Suprapubic skin (tissue), 4 donors: ENCODE data around the gene MTG1.

Source experiments
- CTCF ChIP-seq, 2 donors: fragments of 200-600 bp in 1 of 2; fragments of 450-650 bp in 1 of 2; sonication (generic) in 1 of 2; IDR thresholded peaks; one replicate each; pipeline ENCODE4 v1.5.1; 2016 to 2019; ENCODE audit warnings: antibody characterized with exemption in 2 of 2, mild to moderate bottlenecking in 1 of 2, moderate library complexity in 1 of 2
- EP300 ChIP-seq: sonication (generic); formaldehyde crosslinking; IDR thresholded peaks from one replicate; pipeline ENCODE4 v1.6.1; 2017; ENCODE audit warnings: antibody characterized with exemption
- POLR2A ChIP-seq, 2 donors: fragments of 450-650 bp; IDR thresholded peaks; one replicate each; pipeline ENCODE4 v1.6.1; 2017; ENCODE audit warnings: antibody characterized with exemption in 2 of 2, mild to moderate bottlenecking in 2 of 2, moderate library complexity in 2 of 2
- POLR2AphosphoS5 ChIP-seq, 3 donors: sonication (generic); formaldehyde crosslinking; IDR thresholded peaks; one replicate each; pipeline ENCODE4 v1.6.1; 2017; ENCODE audit warnings: antibody characterized with exemption in 3 of 3

GRCh38 chr10:133462512-133463305 is 68.8 kb downstream of the MTG1 start:
- no peak for TF ChIP-seq CTCF (IDR thresholded peaks at IDR 0.05)
- no peak for TF ChIP-seq EP300
- no peak for TF ChIP-seq POLR2AphosphoS5 (IDR thresholded peaks at IDR 0.05)
- TF ChIP-seq POLR2A (IDR thresholded peaks at IDR 0.05), result no peak
